A172 (cell line): ENCODE data around the gene COA6. TPM values are rescaled to one million over a fixed set of nuclear protein-coding genes. Genes with fewer than 3 reads are reported as not detected.
A peak's percentile ranks its signal among the peaks of the same experiment; 100 is the strongest.
"Not testable (repeated sequence)": the region's sequence is repeated elsewhere in the genome, so short reads cannot be mapped to it uniquely, and the experiment has no call there.

Experiments
- DNase-seq: peaks from one replicate; pipeline ENCODE4 v3.0.0-alpha.2; 2015; ENCODE audit warnings: low spot score
- total RNA-seq: library from RNA; depleted of rRNA; stranded (reverse); fragments of >200 nt; shearing (Covaris generic); gene quantifications from 2 replicates; pipeline ENCODE4 v1.2.3, GENCODE V29; 2014

COA6 gene
- total RNA-seq, 1 experiment from 2014 or later, result 81.3 TPM

- no peak for DNase-seq
Measured at GRCh38 chr1:234369033-234369430, 4.2 kb upstream of the COA6 start.

DNA sequence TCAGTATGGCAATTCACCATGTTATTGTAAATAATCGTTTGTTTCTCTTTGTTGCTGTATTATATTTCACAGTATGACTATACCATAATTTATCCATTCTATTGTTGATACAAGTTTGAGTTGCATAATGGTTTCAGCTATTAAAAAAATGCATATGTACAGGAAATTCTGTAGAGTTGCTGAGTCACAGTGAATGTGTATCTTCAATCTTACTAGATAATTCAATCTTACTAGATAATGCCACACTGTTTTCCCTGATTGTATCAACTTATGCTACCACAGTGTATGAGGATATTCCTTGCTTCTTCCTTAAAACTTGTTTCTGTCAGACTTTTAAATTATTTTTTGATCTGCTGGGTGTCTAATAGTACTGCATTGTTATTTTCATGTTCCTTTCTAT, 3.5 kb upstream of the COA6 start:
- DNase-seq, result peak; percentile 41

DNA sequence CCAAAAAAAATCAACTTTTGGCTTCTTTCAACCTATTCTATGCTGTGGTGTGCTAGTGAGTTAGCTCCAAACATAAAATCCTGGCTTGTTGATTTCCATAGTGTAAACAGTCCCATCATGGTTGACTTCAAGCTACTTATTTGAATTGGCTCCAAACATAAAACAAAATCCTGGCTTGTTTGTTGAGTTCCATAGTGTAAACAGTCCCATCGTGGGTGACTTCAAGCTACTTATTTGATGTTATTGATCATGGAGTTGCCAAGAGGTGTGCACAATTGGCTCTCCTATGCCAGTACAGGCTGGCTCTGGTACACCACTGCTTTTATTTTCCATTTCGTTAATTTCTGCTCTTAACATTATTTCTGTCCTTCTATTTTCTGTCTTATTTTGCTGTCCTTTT, 1.8 kb upstream of the COA6 start:
- DNase-seq, result no peak

DNA sequence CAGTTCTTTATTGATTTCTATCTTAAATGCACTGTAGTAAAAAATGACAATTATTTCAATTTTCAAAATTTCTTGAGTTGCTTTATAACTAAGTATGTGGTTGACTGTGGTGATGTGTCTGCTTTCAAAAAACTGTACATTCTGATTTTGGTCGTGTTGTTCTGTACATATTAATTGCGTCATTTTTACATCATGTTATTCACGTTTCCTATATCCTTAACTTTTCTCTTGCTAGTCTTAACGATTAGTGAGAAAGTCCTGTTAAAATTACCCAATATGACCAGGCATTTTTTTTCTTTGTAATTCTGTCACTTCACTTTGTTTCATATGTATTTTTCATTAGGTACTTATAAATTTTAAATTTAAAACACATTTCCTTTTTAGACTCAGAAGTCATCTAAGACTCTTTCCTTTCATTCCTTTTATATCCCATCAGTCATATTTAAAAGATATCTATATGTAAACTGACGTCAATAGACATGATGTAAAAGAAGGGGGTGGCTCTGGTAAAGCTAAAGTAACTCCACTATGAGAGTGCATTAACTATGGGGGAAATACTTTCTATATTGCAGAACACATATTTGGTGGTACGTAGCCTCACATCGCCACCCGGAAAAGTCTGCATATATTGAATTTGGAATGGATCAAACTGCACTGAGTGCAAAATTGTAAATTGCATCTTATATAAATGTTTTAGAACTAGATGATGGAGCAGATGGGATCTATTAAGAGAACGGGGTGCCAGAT, 1.1 kb upstream of the COA6 start:
- no peak for DNase-seq

DNA sequence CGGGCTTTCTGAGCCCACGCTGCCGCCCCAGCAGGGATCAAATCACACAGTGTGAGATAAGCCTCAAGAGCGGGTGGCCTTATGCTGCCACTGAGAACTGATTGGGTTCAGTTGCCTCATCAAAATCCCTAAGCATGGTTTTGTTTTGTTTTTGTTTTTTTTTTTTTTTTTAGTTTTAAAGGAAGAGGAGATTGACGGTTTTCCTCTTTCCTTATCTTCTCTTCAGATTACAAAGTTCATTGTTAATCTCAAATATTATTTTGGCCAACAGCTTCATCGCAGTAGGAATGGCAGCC, 651 bp downstream of the COA6 start:
- no peak for DNase-seq

GRCh38 chr1:234375672-234376071, 2.4 kb downstream of the COA6 start:
- no peak for DNase-seq

GRCh38 chr1:234379591-234380109, 6.4 kb downstream of the COA6 start:
- DNase-seq, result not testable (repeated sequence)

GRCh38 chr1:234381699-234382555, 8.7 kb downstream of the COA6 start:
- no peak for DNase-seq

DNA sequence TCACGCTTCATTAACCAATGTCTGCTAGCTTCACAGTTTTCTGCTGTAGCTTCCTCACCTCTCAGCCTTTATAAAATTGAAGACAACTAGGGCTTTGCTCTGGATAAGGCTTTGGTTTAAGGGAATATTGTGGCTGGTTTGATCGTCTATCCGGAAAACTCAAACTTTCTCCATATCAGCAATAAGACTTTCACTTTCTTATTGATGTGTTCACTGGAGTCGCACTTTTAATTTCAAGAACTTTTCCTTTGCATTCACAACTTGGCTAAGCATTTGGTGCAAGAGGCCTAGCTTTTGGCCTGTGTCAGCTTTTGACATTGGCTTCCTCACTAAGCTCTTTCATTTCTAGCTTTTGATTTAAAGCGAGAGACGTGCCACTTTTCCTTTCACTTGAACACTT, 12.9 kb downstream of the COA6 start:
- no peak for DNase-seq

GRCh38 chr1:234388094-234388493, 14.8 kb downstream of the COA6 start:
- DNase-seq, result no peak

DNA sequence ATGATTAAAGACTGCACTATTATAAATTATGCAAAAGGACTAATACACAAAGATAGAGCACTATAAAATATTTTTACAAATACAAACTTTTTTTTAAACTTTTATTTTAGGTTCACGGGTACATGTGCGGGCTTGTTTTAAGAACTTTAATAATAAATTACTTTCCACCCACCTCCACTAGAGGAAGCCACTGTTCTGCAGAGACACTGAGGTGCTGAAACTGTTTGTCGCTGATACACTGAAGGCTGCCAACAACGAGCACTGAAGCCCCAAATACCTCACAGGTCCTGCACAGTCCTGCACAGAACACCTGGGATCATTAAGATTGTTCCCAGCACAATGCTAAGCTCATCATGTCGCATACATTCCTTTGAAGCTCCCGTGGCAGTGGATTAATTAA, 19.9 kb downstream of the COA6 start:
- DNase-seq, result no peak

GRCh38 chr1:234395297-234395696, 22.0 kb downstream of the COA6 start:
- DNase-seq, result no peak

DNA sequence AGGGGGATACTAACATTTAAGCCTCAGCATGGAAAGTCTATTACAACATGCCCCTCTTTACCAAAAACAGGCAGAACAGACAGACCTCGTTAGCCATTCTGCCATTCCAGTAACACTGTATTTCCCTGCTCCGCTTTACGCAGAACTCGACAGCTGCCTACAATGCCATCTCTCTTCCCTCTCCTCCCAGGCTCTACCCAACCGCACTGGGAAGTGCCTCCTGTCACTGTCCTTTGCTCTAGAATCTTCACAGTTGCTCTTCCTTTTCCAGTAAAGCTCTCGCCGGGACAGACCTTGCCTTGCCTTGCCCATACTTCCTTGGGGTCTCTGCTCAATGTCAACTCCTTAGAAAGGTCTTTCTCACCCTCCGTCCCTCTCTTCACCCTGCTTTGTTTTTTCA, 22.8 kb downstream of the COA6 start:
- no peak for DNase-seq

DNA sequence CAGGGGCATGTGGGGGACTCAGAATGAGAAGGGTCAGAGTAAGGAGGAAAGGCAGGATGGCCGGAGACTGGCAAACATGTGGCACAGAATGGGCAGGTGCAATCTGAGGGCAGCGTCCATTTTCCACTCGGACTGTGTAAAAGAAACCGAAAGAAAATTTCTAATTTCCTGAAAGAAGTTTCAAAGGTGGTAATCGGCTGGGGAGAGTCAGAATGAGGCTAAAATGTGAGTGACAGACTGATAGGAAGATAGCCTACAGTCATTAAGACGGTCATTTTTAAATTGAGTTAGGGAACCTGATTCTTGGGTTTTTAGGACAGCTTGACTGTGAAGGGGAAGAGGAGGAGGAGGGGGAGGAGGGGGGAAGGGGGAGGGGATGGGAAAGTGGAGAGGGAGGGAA, 23.6 kb downstream of the COA6 start:
- no peak for DNase-seq

DNA sequence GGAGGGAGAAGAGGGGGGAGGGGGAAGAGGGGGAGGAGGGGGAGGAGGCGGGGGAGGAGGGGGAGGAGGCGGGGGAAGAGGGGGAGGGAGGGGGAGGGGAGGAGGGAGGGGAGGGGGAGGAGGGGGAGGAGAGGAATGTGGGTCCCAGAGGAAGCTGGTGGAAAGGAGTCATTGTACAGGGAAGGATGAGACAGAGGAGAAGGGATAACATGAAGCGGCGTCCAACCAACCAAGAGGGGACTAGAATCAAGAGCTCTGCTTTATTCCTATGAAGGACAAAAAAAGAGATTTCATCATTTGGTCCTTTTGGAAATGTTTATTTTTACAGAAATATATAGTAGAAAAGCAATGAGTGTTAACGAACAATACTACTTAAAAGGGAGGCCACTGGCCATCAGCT, 24.5 kb downstream of the COA6 start:
- DNase-seq, result no peak

- DNase-seq, result peak; percentile 34
Measured at GRCh38 chr1:234398849-234399381, 25.7 kb downstream of the COA6 start.

GRCh38 chr1:234399515-234399914, 26.3 kb downstream of the COA6 start:
- not testable (repeated sequence) for DNase-seq

DNA sequence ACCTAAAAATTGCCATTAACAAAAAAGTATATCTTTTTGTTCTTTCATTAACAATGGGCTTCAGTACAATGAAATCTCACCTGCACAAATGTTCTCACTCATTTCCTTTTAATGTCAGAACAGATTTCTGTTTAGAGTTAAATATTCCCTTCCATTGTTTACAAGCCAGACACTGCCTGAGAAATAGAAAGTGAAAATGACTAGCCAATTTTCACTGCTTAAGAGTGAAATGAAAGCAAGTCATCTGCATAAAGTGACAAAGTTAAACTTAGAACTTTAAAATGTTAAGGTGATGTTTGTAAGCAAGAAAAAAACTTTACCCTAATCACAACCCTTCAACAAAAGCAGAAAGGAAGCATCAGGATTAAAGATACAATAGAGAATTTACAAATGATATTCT, 27.5 kb downstream of the COA6 start:
- DNase-seq, result no peak

DNA sequence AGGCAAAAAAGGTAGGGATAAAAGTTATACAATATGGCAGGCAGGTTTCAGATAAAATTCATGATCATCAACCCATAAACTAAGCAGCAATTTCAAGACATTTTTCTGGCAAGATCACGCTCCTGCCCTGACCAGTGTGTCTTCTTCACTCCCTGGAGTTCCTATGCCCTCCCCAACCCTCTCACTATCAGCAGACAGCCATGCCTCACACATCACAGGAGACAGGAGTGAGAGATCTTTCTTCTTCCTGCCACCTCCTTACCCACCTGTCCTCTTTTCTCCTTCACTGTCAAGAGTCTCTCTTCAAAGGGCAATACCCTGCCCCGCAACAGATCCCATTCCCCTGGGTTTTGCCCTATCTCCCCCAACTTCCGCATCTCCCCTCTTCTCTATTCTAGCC, 28.4 kb downstream of the COA6 start:
- no peak for DNase-seq

DNA sequence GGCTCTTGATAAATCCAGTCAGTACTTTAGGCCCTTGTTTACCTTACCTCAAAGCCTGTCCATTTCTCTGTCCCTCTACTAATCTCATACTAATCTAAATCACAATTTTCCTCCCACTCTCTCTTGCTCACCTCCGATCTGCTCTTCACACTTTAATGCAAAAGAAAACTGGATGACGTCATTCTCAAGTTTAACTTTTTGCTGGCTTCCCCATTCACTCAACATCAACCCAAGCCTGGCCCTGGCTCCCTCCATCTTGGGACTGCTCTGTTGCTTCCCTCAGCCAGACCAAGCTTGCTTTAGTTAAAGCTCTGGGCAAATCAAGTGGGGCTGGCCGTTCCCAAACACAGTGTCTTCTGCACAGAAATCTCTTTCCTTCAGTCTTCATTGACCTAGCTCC, 29.7 kb downstream of the COA6 start:
- no peak for DNase-seq

DNA sequence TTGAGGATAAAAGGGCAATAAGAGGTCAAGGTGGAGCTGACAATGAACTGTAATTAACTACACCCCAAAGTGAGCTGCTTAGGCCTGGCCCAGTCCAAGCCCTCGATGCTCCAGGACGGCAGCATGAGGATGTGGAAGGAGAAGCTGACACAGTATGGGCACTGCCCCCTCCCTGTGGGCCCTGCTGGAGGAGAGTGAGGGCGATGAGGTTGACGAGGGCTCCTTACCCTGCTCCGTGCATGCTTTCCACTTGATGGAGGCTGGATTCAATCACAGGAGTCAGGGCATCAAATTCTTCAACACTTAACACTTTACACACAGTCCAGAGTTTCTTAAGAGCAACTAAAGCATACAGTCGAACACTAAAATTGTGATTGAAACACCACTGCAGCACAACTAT, 32.4 kb downstream of the COA6 start:
- DNase-seq, result no peak

- DNase-seq, result no peak
Measured at GRCh38 chr1:234406871-234407270, 33.6 kb downstream of the COA6 start.

GRCh38 chr1:234408757-234409156, 35.5 kb downstream of the COA6 start:
- no peak for DNase-seq
